Measurements from ENCODE around the gene CACNA1A. TPM values are rescaled to one million over a fixed set of nuclear protein-coding genes. Genes with fewer than 3 reads are reported as not detected.
A peak's percentile ranks its signal among the peaks of the same experiment; 100 is the strongest.

The CACNA1A gene
- total RNA-seq, 2 donors from 2014 or later = 6.7 to 7.6 TPM

GRCh38 chr19:13417054-13417453 lies 89.2 kb downstream of the CACNA1A start:
- no peaks in the 10 kb centered on the region for H3K4me1 ChIP-seq
- peak in 2 of 4 donors; percentile 18 to 20 for DNase-seq
- H3K36me3 ChIP-seq (replicated peaks in 1 of 2; ENCODE audit: insufficient read depth in 1 of 2, low read depth in 2 of 2) = no peaks in the 10 kb centered on the region
- ATAC-seq = no peak
- H3K4me3 ChIP-seq = no peak overlapping the region
- WGBS, 2 donors = 44 to 48% methylated on average over 10 of the region's 10 CpGs
- H3K9me3 ChIP-seq = no peaks in the 10 kb centered on the region
- no peak overlapping the region for H3K27ac ChIP-seq
- TF ChIP-seq CTCF (IDR thresholded peaks at IDR 0.05) (no peak), POLR2A (IDR thresholded peaks at IDR 0.05) (no peak)
- H3K27me3 ChIP-seq = no peaks in the 10 kb centered on the region
- intact Hi-C loops (cut with DNase I) = no loop called here

GRCh38 chr19:13411899-13412298 lies 94.4 kb downstream of the CACNA1A start:
- H3K4me1 ChIP-seq = no peaks in the 10 kb centered on the region
- intact Hi-C loops (cut with DNase I) = no loop called here
- no peaks in the 10 kb centered on the region for H3K27me3 ChIP-seq
- H3K9me3 ChIP-seq = no peaks in the 10 kb centered on the region
- no peak overlapping the region for H3K27ac ChIP-seq
- ATAC-seq = no peak
- no peak overlapping the region for H3K4me3 ChIP-seq
- H3K36me3 ChIP-seq (replicated peaks in 1 of 2; ENCODE audit: insufficient read depth in 1 of 2, low read depth in 2 of 2) = no peaks in the 10 kb centered on the region
- TF ChIP-seq CTCF (IDR thresholded peaks at IDR 0.05) = no peak
- no peak for TF ChIP-seq POLR2A (IDR thresholded peaks at IDR 0.05)
- 83 to 84% methylated on average over 6 of the region's 6 CpGs for WGBS, 2 donors
- no peak for DNase-seq

- 48 to 69% methylated on average over 1 of the region's 1 CpG for WGBS, 2 donors
Observed at GRCh38 chr19:13410946-13411345, 95.3 kb downstream of the CACNA1A start.

GRCh38 chr19:13408889-13409518 lies 97.3 kb downstream of the CACNA1A start:
- ATAC-seq (no peak), DNase-seq (no peak)
- intact Hi-C loops (cut with DNase I) = no loop called here
- Histone ChIP-seq H3K9me3 (no peaks in the 10 kb centered on the region), H3K27ac (no peak overlapping the region), H3K4me3 (no peak overlapping the region), H3K36me3 (replicated peaks in 1 of 2; ENCODE audit: insufficient read depth in 1 of 2, low read depth in 2 of 2) (no peaks in the 10 kb centered on the region), H3K4me1 (no peaks in the 10 kb centered on the region), H3K27me3 (no peaks in the 10 kb centered on the region)
- 57 to 62% methylated on average over 16 of the region's 16 CpGs for WGBS, 2 donors
- TF ChIP-seq CTCF (IDR thresholded peaks at IDR 0.05) (no peak), POLR2A (IDR thresholded peaks at IDR 0.05) (no peak)

More at GRCh38 chr19:13410946-13411345, 95.3 kb downstream of the CACNA1A start:
- H3K36me3 ChIP-seq (replicated peaks in 1 of 2; ENCODE audit: insufficient read depth in 1 of 2, low read depth in 2 of 2) = no peaks in the 10 kb centered on the region
- H3K9me3 ChIP-seq = no peaks in the 10 kb centered on the region
- TF ChIP-seq POLR2A (IDR thresholded peaks at IDR 0.05) = no peak
- TF ChIP-seq CTCF (IDR thresholded peaks at IDR 0.05) = no peak
- no peaks in the 10 kb centered on the region for H3K27me3 ChIP-seq
- intact Hi-C loops (cut with DNase I) = no loop called here
- DNase-seq (no peak), ATAC-seq (no peak)
- no peak overlapping the region for H3K27ac ChIP-seq
- H3K4me3 ChIP-seq = no peak overlapping the region
- no peaks in the 10 kb centered on the region for H3K4me1 ChIP-seq

GRCh38 chr19:13404236-13404635 lies 102.0 kb downstream of the CACNA1A start:
- H3K36me3 ChIP-seq (replicated peaks in 1 of 2; ENCODE audit: insufficient read depth in 1 of 2, low read depth in 2 of 2) = no peaks in the 10 kb centered on the region
- no peak for TF ChIP-seq CTCF (IDR thresholded peaks at IDR 0.05)
- TF ChIP-seq POLR2A (IDR thresholded peaks at IDR 0.05) = no peak
- WGBS, 2 donors = 40 to 57% methylated on average over 7 of the region's 7 CpGs
- no peak for ATAC-seq
- H3K27me3 ChIP-seq = no peaks in the 10 kb centered on the region
- no peaks in the 10 kb centered on the region for H3K9me3 ChIP-seq
- H3K4me1 ChIP-seq = no peaks in the 10 kb centered on the region
- no peak overlapping the region for H3K27ac ChIP-seq
- H3K4me3 ChIP-seq = no peak overlapping the region
- intact Hi-C loops (cut with DNase I) = no loop called here
- DNase-seq = peak in 3 of 4 donors; percentile 6 to 16 (median 13)

Data from body of pancreas (tissue), 4 donors.